Osteoblast (primary cell): Measurements from ENCODE around the gene CAMTA1. TPM values are rescaled to one million over a fixed set of nuclear protein-coding genes. Genes with fewer than 3 reads are reported as not detected.

Experiments
- DNase-seq: peaks from one replicate; pipeline ENCODE4 v3.0.0; 2011; ENCODE audit warnings: low spot score, mixed read lengths; ENCODE audit not compliant: insufficient read length; ENCODE audit errors: missing footprints
- H2AFZ ChIP-seq: 2 replicates; pipeline ENCODE4 v1.6.0; 2011; ENCODE audit warnings: mild to moderate bottlenecking, low read length
- H3K27ac ChIP-seq: 2 replicates; pipeline ENCODE4 v1.5.1; 2011; ENCODE audit warnings: mild to moderate bottlenecking, low read depth, low read length, moderate library complexity
- H3K27me3 ChIP-seq: 2 replicates; pipeline ENCODE4 v1.6.0; 2012; ENCODE audit warnings: mild to moderate bottlenecking, control low read depth, inconsistent platforms, low read length, moderate library complexity; ENCODE audit not compliant: insufficient read depth
- H3K36me3 ChIP-seq: 2 replicates; pipeline ENCODE4 v1.5.1; 2011; ENCODE audit warnings: mild to moderate bottlenecking, low read length, control low read depth, moderate library complexity; ENCODE audit not compliant: insufficient read depth
- H3K4me1 ChIP-seq: 2 replicates; pipeline ENCODE4 v1.5.1; 2011; ENCODE audit warnings: mild to moderate bottlenecking, low read length, control low read depth, moderate library complexity; ENCODE audit not compliant: insufficient read depth
- H3K4me2 ChIP-seq: 2 replicates; pipeline ENCODE4 v1.6.0; 2011; ENCODE audit warnings: mild to moderate bottlenecking, low read length; ENCODE audit not compliant: insufficient read depth
- H3K4me3 ChIP-seq: fragments of 200-600 bp; sonication (generic); 3 replicates; pipeline ENCODE4 v1.5.1; 2012; ENCODE audit warnings: mild to moderate bottlenecking, low read length, inconsistent platforms; ENCODE audit not compliant: insufficient read depth
- H3K79me2 ChIP-seq: 2 replicates; pipeline ENCODE4 v1.6.0; 2012; ENCODE audit warnings: mild to moderate bottlenecking, low read length, control low read depth, inconsistent platforms; ENCODE audit not compliant: insufficient read depth
- H3K9me3 ChIP-seq: 2 replicates; pipeline ENCODE4 v1.5.1; 2011; ENCODE audit warnings: low read depth, low read length, control low read depth
- H4K20me1 ChIP-seq: 2 replicates; pipeline ENCODE4 v1.6.0; 2012; ENCODE audit warnings: mild to moderate bottlenecking, low read length, control low read depth; ENCODE audit not compliant: insufficient read depth
- CTCF ChIP-seq: IDR thresholded peaks from 2 replicates; pipeline ENCODE4 v1.5.1; 2011; ENCODE audit warnings: mild to moderate bottlenecking, low read depth, low read length, moderate library complexity; ENCODE audit errors: extremely low read depth
- total RNA-seq: library from RNA; depleted of rRNA; stranded (reverse); fragments of >200 nt; gene quantifications from 2 replicates; pipeline ENCODE4 v1.2.3, GENCODE V29; 2012

Gene CAMTA1
- total RNA-seq, 1 donor, result 47.4 TPM

GRCh38 chr1:7303554-7304317 lies 518.5 kb downstream of the CAMTA1 start:
- no peaks in the 10 kb centered on the region for H4K20me1 ChIP-seq
- H3K9me3 ChIP-seq, result no peaks in the 10 kb centered on the region
- no peaks in the 10 kb centered on the region for H3K27me3 ChIP-seq
- no peak overlapping the region for H3K4me2 ChIP-seq
- H3K4me3 ChIP-seq, result no peak overlapping the region
- H3K4me1 ChIP-seq, result peaks cover 26% of the 10 kb centered on the region
- TF ChIP-seq CTCF, result no peak
- H3K27ac ChIP-seq, result no peak overlapping the region
- DNase-seq, result no peak
- H3K36me3 ChIP-seq, result no peaks in the 10 kb centered on the region
- H3K79me2 ChIP-seq, result no peaks in the 10 kb centered on the region
- H2AFZ ChIP-seq, result peak overlapping the region; percentile 35

- DNase-seq, result no peak
- H3K4me2 ChIP-seq, result no peak overlapping the region
- H3K27me3 ChIP-seq, result no peaks in the 10 kb centered on the region
- no peaks in the 10 kb centered on the region for H3K36me3 ChIP-seq
- no peaks in the 10 kb centered on the region for H3K9me3 ChIP-seq
- no peak overlapping the region for H3K27ac ChIP-seq
- no peak for TF ChIP-seq CTCF
- H2AFZ ChIP-seq, result peak overlapping the region; percentile 44
- no peak overlapping the region for H3K4me3 ChIP-seq
- H3K79me2 ChIP-seq, result no peaks in the 10 kb centered on the region
- H4K20me1 ChIP-seq, result no peaks in the 10 kb centered on the region
- H3K4me1 ChIP-seq, result peaks cover 4% of the 10 kb centered on the region
These were observed 527.9 kb downstream of the CAMTA1 start for GRCh38 chr1:7313081-7313546.

- Histone ChIP-seq H3K4me3 (no peak overlapping the region), H4K20me1 (no peaks in the 10 kb centered on the region), H3K27me3 (no peaks in the 10 kb centered on the region), H3K4me2 (no peak overlapping the region), H3K27ac (no peak overlapping the region), H3K9me3 (no peaks in the 10 kb centered on the region), H3K79me2 (no peaks in the 10 kb centered on the region), H3K36me3 (no peaks in the 10 kb centered on the region), H3K4me1 (peaks cover 4% of the 10 kb centered on the region), H2AFZ (no peak overlapping the region)
- no peak for TF ChIP-seq CTCF
- no peak for DNase-seq
These were observed 528.6 kb downstream of the CAMTA1 start for GRCh38 chr1:7313826-7314225.

- H4K20me1 ChIP-seq, result no peaks in the 10 kb centered on the region
- no peak overlapping the region for H3K27ac ChIP-seq
- H3K9me3 ChIP-seq, result no peaks in the 10 kb centered on the region
- DNase-seq, result no peak
- no peak overlapping the region for H3K4me3 ChIP-seq
- no peak overlapping the region for H3K4me2 ChIP-seq
- TF ChIP-seq CTCF, result no peak
- H3K27me3 ChIP-seq, result no peaks in the 10 kb centered on the region
- no peaks in the 10 kb centered on the region for H3K36me3 ChIP-seq
- no peaks in the 10 kb centered on the region for H3K79me2 ChIP-seq
- peaks cover 4% of the 10 kb centered on the region for H3K4me1 ChIP-seq
- no peak overlapping the region for H2AFZ ChIP-seq
These were observed 530.1 kb downstream of the CAMTA1 start for GRCh38 chr1:7315316-7315715.
